Liver (tissue), 3 donors: ENCODE measurements around the gene GTPBP10.

Experiments
- CTCF ChIP-seq: fragments of 150-350 bp; IDR thresholded peaks from 2 replicates; pipeline ENCODE4 v1.5.1; 2017; ENCODE audit warnings: improper control_type of control experiment, low read depth, low read length; ENCODE audit not compliant: missing input control
- RAD21 ChIP-seq, 2 donors: IDR thresholded peaks; 2 replicates each; pipeline ENCODE4 v1.6.1; 2016; ENCODE audit warnings: antibody characterized with exemption in 2 of 2, mild to moderate bottlenecking in 2 of 2
- REST ChIP-seq: IDR thresholded peaks from 2 replicates; pipeline ENCODE4 v1.6.1; 2016; ENCODE audit warnings: antibody characterized with exemption, mild to moderate bottlenecking
- SP1 ChIP-seq: IDR thresholded peaks from 2 replicates; pipeline ENCODE4 v1.6.1; 2018; ENCODE audit warnings: antibody characterized with exemption, mild to moderate bottlenecking
- ZBTB33 ChIP-seq: IDR thresholded peaks from 2 replicates; pipeline ENCODE4 v1.6.1; 2016; ENCODE audit warnings: antibody characterized with exemption
- donor health status: healthy.
- donor health status: healthy.

GRCh38 chr7:90320801-90321494 lies 25.6 kb upstream of the GTPBP10 start, which contains the start of gene FAM237B:
- TF ChIP-seq CTCF: no peak
- TF ChIP-seq SP1: no peak
- TF ChIP-seq RAD21 (IDR thresholded peaks at IDR 0.05): no peak
- TF ChIP-seq REST: no peak
- TF ChIP-seq ZBTB33: no peak
